Measurements from ENCODE around the gene CNTNAP2. TPM values are rescaled to one million over a fixed set of nuclear protein-coding genes. Genes with fewer than 3 reads are reported as not detected.

The CNTNAP2 gene
- total and polyA plus RNA-seq, 2 experiments from 2014 or later = not detected

DNA sequence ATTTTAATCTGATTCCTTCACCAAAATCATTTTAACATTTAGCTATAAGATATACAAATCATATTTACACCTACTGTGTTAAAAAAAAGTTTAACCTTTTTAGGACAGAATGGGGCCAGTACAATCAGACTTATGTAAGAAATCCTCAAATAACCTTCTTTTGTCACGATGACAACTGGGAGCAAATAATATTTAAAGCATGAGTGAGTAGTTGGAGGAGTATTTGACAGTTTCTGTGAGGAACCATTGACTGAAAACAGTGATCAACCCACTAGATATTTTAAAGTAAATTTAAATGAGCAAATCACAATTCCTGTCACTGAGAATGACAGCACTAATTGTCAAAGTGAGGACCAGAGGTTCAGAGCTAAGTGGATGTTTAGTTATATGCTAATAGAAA lies 289.1 kb downstream of the CNTNAP2 start:
- Histone ChIP-seq H3K9me3 (ENCODE audit: low read depth) (peaks cover 12% of the 10 kb centered on the region), H3K9ac (no peak overlapping the region), H3K4me3 (no peak overlapping the region), H3K36me3 (ENCODE audit: low read depth) (no peaks in the 10 kb centered on the region), H3K4me1 (ENCODE audit: insufficient read depth) (no peaks in the 10 kb centered on the region), H2AFZ (no peak overlapping the region), H3K9me2 (ENCODE audit: insufficient read depth) (no peaks in the 10 kb centered on the region), H3K27me3 (replicated peaks; ENCODE audit: insufficient read depth) (no peaks in the 10 kb centered on the region), H3K27ac (no peak overlapping the region), H3K79me2 (ENCODE audit: insufficient read depth) (no peaks in the 10 kb centered on the region), H4K20me1 (ENCODE audit: insufficient read depth) (no peaks in the 10 kb centered on the region), H3F3A (ENCODE audit: insufficient read depth) (no peaks in the 10 kb centered on the region), H3K4me2 (ENCODE audit: unreplicated experiment) (no peak overlapping the region)
- WGBS, 2 experiments (ENCODE audit: low coverage in 1 of 2, low lambda C conversion rate in 2 of 2, missing lambda C conversion rate in 2 of 2) = 2 to 4% methylated on average over 1 of the region's 1 CpG
- in situ Hi-C loops (cut with MboI) = no loop called here
- TF ChIP-seq EZH2 (IDR thresholded peaks at IDR 0.05; ENCODE audit: insufficient read depth, poor library complexity, severe bottlenecking) (no peak), EZH2phosphoT487 (IDR thresholded peaks at IDR 0.05; ENCODE audit: insufficient read depth, low read depth) (no peak)
- no peak for DNase-seq

DNA sequence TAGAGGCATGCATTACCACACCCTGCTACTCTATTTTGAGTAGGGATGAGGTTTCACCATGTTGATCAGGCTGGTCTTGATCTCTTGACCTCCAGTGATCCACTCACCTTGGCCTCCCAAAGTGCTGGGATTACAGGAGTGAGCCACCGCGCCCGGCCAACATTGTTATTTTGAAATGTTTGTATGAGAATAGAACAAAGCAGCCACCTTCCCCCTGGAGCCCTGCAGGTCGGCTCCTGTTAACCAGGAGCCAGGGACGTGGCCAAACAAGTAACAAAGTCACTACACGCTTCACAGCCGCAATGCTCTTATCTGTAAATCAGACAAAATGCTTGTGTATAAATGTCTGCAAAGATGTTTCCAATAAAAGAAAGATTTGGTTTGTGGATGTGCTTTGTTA lies 295.4 kb downstream of the CNTNAP2 start:
- Histone ChIP-seq H3K9me2 (ENCODE audit: insufficient read depth) (no peaks in the 10 kb centered on the region), H4K20me1 (ENCODE audit: insufficient read depth) (no peaks in the 10 kb centered on the region), H3K27ac (no peak overlapping the region), H3K9me3 (ENCODE audit: low read depth) (no peaks in the 10 kb centered on the region), H2AFZ (no peak overlapping the region), H3K4me1 (ENCODE audit: insufficient read depth) (no peaks in the 10 kb centered on the region), H3K4me3 (no peak overlapping the region), H3K79me2 (ENCODE audit: insufficient read depth) (no peaks in the 10 kb centered on the region), H3F3A (ENCODE audit: insufficient read depth) (no peaks in the 10 kb centered on the region), H3K9ac (no peak overlapping the region), H3K4me2 (ENCODE audit: unreplicated experiment) (no peak overlapping the region), H3K36me3 (ENCODE audit: low read depth) (no peaks in the 10 kb centered on the region), H3K27me3 (replicated peaks; ENCODE audit: insufficient read depth) (no peaks in the 10 kb centered on the region)
- in situ Hi-C loops (cut with MboI) = no loop called here
- DNase-seq = no peak
- TF ChIP-seq EZH2 (IDR thresholded peaks at IDR 0.05; ENCODE audit: insufficient read depth, poor library complexity, severe bottlenecking) (no peak), EZH2phosphoT487 (IDR thresholded peaks at IDR 0.05; ENCODE audit: insufficient read depth, low read depth) (no peak)
- WGBS, 2 experiments (ENCODE audit: low coverage in 1 of 2, low lambda C conversion rate in 2 of 2, missing lambda C conversion rate in 2 of 2) = 26 to 35% methylated on average over 7 of the region's 7 CpGs

DNA sequence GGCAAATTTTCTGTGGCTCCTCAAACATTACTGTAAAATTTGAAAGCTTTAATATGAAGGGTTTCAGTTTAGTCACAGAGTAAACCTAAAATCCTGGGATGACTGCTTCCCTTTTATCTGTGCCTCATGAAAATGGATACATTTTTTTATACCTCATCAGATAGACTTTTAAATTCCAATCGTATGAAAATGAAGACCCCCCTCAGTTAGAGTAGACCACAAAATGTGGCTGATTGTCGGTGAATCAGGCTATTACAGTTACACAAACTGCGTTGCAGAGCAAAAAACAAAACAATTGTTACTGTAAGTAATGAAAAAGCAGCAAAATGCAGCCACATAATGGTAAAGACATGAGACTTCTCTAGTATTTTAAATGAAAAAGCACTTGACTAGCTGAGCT lies 296.2 kb downstream of the CNTNAP2 start:
- in situ Hi-C loops (cut with MboI) = no loop called here
- no peaks in the 10 kb centered on the region for H3K9me2 ChIP-seq (ENCODE audit: insufficient read depth)
- DNase-seq = no peak
- TF ChIP-seq EZH2phosphoT487 (IDR thresholded peaks at IDR 0.05; ENCODE audit: insufficient read depth, low read depth) (no peak), EZH2 (IDR thresholded peaks at IDR 0.05; ENCODE audit: insufficient read depth, poor library complexity, severe bottlenecking) (no peak)
- H3F3A ChIP-seq (ENCODE audit: insufficient read depth) = no peaks in the 10 kb centered on the region
- no peaks in the 10 kb centered on the region for H3K36me3 ChIP-seq (ENCODE audit: low read depth)
- H3K9ac ChIP-seq = no peak overlapping the region
- no peak overlapping the region for H3K4me2 ChIP-seq (ENCODE audit: unreplicated experiment)
- H3K4me1 ChIP-seq (ENCODE audit: insufficient read depth) = no peaks in the 10 kb centered on the region
- no peaks in the 10 kb centered on the region for H3K79me2 ChIP-seq (ENCODE audit: insufficient read depth)
- no peaks in the 10 kb centered on the region for H4K20me1 ChIP-seq (ENCODE audit: insufficient read depth)
- WGBS, 2 experiments (ENCODE audit: low coverage in 1 of 2, low lambda C conversion rate in 2 of 2, missing lambda C conversion rate in 2 of 2) = 5 to 9% methylated on average over 3 of the region's 3 CpGs
- no peak overlapping the region for H3K4me3 ChIP-seq
- no peaks in the 10 kb centered on the region for H3K9me3 ChIP-seq (ENCODE audit: low read depth)
- H2AFZ ChIP-seq = no peak overlapping the region
- no peak overlapping the region for H3K27ac ChIP-seq
- no peaks in the 10 kb centered on the region for H3K27me3 ChIP-seq (replicated peaks; ENCODE audit: insufficient read depth)

DNA sequence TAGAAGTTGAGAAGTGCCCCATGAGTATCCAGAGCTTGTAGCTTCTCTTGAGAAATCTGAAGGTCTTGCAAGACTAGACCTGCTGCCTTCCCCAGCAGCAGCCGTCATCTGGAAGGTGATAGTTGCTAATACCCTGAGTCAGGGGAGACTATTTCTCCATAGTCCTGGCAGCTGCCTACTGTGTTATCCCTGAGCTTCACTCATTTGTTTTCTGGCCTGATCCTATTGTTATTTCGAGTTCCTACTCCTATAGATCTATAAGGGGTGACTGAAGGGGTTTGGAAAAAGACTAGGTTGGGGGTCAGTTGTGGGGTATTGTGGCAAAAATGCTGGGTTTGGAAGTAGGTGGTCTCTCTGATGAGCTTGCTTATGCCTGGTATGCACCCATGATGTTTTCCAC lies 297.8 kb downstream of the CNTNAP2 start:
- H3K9me3 ChIP-seq (ENCODE audit: low read depth) = no peaks in the 10 kb centered on the region
- TF ChIP-seq EZH2phosphoT487 (IDR thresholded peaks at IDR 0.05; ENCODE audit: insufficient read depth, low read depth) = no peak
- TF ChIP-seq EZH2 (IDR thresholded peaks at IDR 0.05; ENCODE audit: insufficient read depth, poor library complexity, severe bottlenecking) = no peak
- no peak overlapping the region for H3K9ac ChIP-seq
- no peaks in the 10 kb centered on the region for H3F3A ChIP-seq (ENCODE audit: insufficient read depth)
- WGBS, 2 experiments (ENCODE audit: low coverage in 1 of 2, low lambda C conversion rate in 2 of 2, missing lambda C conversion rate in 2 of 2) = 8 to 18% methylated on average over 2 of the region's 2 CpGs
- H2AFZ ChIP-seq = no peak overlapping the region
- no peak for DNase-seq
- no peaks in the 10 kb centered on the region for H3K4me1 ChIP-seq (ENCODE audit: insufficient read depth)
- no peaks in the 10 kb centered on the region for H3K79me2 ChIP-seq (ENCODE audit: insufficient read depth)
- in situ Hi-C loops (cut with MboI) = no loop called here
- H3K27ac ChIP-seq = no peak overlapping the region
- no peaks in the 10 kb centered on the region for H3K36me3 ChIP-seq (ENCODE audit: low read depth)
- no peaks in the 10 kb centered on the region for H3K9me2 ChIP-seq (ENCODE audit: insufficient read depth)
- no peak overlapping the region for H3K4me2 ChIP-seq (ENCODE audit: unreplicated experiment)
- no peaks in the 10 kb centered on the region for H4K20me1 ChIP-seq (ENCODE audit: insufficient read depth)
- H3K27me3 ChIP-seq (replicated peaks; ENCODE audit: insufficient read depth) = no peaks in the 10 kb centered on the region
- H3K4me3 ChIP-seq = no peak overlapping the region

DNA sequence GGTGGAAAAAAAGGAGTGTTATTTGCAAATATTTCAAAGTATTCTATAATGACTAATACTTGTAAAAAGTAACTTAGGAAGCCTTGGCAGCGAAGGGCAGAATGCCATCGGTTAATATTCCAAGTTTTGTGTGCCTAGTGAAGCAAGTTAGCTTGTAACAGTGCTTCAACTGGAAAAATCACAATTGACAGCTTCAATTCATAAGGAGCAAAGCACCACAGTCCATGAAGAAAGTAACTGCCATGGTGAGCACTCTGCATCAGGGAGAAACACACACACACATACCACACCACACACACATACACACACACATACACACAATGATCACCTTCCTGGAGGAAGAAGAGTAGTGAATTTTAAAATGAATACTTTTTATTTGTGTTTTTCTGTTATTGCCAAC lies 298.3 kb downstream of the CNTNAP2 start:
- Histone ChIP-seq H3K9me2 (ENCODE audit: insufficient read depth) (no peaks in the 10 kb centered on the region), H2AFZ (no peak overlapping the region), H3K9ac (no peak overlapping the region), H3K4me3 (no peak overlapping the region), H3K79me2 (ENCODE audit: insufficient read depth) (no peaks in the 10 kb centered on the region), H3K4me1 (ENCODE audit: insufficient read depth) (no peaks in the 10 kb centered on the region), H4K20me1 (ENCODE audit: insufficient read depth) (no peaks in the 10 kb centered on the region), H3K36me3 (ENCODE audit: low read depth) (no peaks in the 10 kb centered on the region), H3K27me3 (replicated peaks; ENCODE audit: insufficient read depth) (no peaks in the 10 kb centered on the region), H3K4me2 (ENCODE audit: unreplicated experiment) (no peak overlapping the region), H3F3A (ENCODE audit: insufficient read depth) (no peaks in the 10 kb centered on the region), H3K9me3 (ENCODE audit: low read depth) (no peaks in the 10 kb centered on the region), H3K27ac (no peak overlapping the region)
- DNase-seq = no peak
- 4 to 14% methylated on average over 2 of the region's 2 CpGs for WGBS, 2 experiments (ENCODE audit: low coverage in 1 of 2, low lambda C conversion rate in 2 of 2, missing lambda C conversion rate in 2 of 2)
- in situ Hi-C loops (cut with MboI) = no loop called here
- TF ChIP-seq EZH2 (IDR thresholded peaks at IDR 0.05; ENCODE audit: insufficient read depth, poor library complexity, severe bottlenecking) (no peak), EZH2phosphoT487 (IDR thresholded peaks at IDR 0.05; ENCODE audit: insufficient read depth, low read depth) (no peak)

Measured in GM23248 (cell line).